Measurements from ENCODE around the gene FTHL17.

FTHL17 gene

GRCh38 chrX:31021537-31021936, 50.3 kb downstream of the FTHL17 start:
- no peak for TF ChIP-seq CTCF (IDR thresholded peaks at IDR 0.05)
- no peak for TF ChIP-seq ZFX (IDR thresholded peaks at IDR 0.05; ENCODE audit: borderline replicate concordance)
- no peak overlapping the region for H3K27ac ChIP-seq
